ENCODE measurements around the gene NOS1AP. TPM values are rescaled to one million over a fixed set of nuclear protein-coding genes. Genes with fewer than 3 reads are reported as not detected.
"Not testable (repeated sequence)": the region's sequence is repeated elsewhere in the genome, so short reads cannot be mapped to it uniquely, and the experiment has no call there.

The NOS1AP gene
- 0.62 and 1.6 TPM in 2 replicates for total RNA-seq
- polyA plus RNA-seq (2012), result 2.7 TPM

DNA sequence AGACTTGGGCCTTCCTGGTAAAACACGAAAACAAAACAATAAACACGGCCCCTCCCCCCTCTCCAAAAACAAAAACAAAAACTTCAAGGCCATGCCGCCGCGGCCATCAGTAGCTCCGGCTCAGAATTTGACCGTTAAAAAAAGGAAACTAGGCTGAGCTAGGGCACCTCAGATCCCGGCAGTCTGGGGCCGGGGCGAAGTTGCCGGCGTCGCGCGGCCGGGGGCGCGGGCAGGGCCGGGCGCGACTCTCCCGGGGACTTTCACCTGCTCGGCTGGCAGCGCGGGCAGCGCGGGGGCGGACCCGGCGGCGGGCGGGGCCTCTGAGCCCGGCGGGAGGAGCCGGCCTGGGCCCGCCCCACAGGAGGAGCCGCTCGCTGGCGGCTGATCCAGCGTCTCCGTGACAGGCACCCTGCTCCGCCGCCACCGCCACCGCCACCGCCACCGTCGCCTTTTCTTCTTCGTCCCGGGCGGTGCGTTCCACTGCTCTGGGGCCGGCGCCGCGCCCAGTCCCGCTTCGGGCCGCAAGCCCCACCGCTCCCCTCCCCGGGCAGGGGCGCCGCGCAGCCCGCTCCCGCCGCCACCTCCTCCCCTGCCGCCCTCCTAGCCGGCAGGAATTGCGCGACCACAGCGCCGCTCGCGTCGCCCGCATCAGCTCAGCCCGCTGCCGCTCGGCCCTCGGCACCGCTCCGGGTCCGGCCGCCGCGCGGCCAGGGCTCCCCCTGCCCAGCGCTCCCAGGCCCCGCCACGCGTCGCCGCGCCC lies at the start of gene NOS1AP:
Gene NOS1AP (plus strand): TSS at position 358 of the 760 bp plus-strand sequence. CDS start 487 bp downstream, outside the sequence.
- peak; percentile 75 for DNase-seq (ENCODE audit: low read depth)

- DNase-seq (ENCODE audit: low read depth), result peak; percentile 66
These were observed 49.3 kb upstream of the NOS1AP start for GRCh38 chr1:162020150-162020549.

GRCh38 chr1:162021124-162021523 lies 48.4 kb upstream of the NOS1AP start:
- no peak for DNase-seq (ENCODE audit: low read depth)

GRCh38 chr1:162022626-162023025 lies 46.9 kb upstream of the NOS1AP start:
- peak; percentile 91 for DNase-seq (ENCODE audit: low read depth)

GRCh38 chr1:162023181-162023546 lies 46.3 kb upstream of the NOS1AP start:
- peak; percentile 56 for DNase-seq (ENCODE audit: low read depth)

- peak; percentile 87 for DNase-seq (ENCODE audit: low read depth)
These were observed 45.7 kb upstream of the NOS1AP start, which contains the start of gene OLFML2B for GRCh38 chr1:162023547-162024501. Gene OLFML2B (minus strand): TSS chr1:162023869. CDS start chr1:162023430, 439 bp downstream.

DNA sequence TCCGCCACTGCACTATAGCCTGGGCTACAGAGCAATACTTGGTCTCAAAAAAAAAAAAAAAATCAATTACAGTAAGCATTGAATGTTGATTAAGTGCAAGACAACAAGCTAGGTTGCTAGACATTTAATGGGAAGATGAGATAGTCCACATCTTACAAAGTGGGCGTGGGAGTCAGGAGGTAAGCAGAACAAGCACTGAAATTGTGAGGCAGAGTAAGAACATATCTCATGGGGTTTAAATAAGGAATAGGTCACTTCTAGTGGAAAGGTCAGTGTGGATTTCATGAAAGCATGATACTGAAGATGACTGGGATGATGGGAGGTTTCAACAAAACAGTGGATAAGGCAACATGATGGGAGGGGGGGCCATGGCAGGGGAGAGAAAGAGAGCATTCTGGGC lies 44.0 kb upstream of the NOS1AP start:
- DNase-seq (ENCODE audit: low read depth), result no peak

DNA sequence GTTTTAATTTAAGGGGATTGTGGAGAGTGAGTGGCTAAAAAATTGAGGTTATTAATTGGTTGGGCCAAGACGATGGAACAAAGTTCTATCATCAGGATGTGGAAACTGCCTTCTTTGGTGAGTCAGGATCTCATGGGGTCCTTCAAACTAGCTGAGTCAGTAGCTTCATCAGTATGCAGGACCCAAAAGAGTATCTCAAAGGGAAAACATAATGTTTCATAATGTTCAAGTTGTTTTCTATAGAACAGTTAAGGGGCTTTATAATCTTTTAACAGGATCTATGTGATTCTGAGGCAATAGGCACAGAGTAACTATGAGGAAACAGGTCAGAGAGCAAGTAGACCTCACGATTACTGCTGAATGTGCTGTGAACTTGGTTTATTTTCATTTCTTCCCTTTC lies 42.6 kb upstream of the NOS1AP start:
- no peak for DNase-seq (ENCODE audit: low read depth)

DNA sequence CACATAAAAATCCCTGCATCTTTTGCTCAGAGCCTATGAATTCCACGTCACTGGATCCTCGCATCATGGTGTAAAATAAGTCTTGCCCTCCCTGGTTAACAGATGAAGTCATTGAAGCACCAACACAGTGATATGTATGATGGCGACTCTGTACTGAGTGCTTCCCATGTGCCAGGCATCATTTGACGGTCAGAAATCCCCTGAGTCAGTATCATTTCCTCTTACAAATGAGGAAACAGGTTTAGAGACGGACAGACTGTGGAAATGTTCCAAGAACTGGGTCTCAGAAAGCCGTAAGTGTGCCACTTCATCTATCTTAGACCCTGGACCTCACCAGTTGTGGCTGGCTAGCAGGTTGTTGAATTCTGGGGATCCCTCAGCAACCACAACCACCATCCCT lies 40.8 kb upstream of the NOS1AP start:
- DNase-seq (ENCODE audit: low read depth), result no peak

- DNase-seq (ENCODE audit: low read depth), result no peak
These were observed 40.3 kb upstream of the NOS1AP start for GRCh38 chr1:162029157-162029556.

- no peak for DNase-seq (ENCODE audit: low read depth)
These were observed 38.7 kb upstream of the NOS1AP start for GRCh38 chr1:162030759-162031280.

DNA sequence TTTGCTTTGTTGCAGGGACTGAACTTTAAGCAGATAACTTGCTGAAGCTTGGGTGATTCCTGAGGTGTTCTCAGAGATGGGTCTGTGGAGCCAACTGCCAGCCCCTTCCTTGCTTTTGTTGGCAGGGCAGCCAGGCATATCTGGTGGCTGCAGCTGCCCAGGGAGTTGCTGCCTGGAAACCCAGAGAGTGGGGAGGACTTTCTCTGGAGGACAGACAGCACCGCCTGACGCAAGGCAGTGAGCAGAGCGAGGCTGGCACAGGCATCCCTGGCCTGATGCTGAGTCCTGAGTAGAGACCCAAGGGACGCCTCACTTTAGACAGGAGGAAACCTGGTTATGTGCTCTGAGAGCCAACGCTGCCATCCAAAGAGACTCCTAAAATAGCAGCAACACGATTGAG lies 36.1 kb upstream of the NOS1AP start:
- peak; percentile 93 for DNase-seq (ENCODE audit: low read depth)

GRCh38 chr1:162035241-162035640 lies 34.2 kb upstream of the NOS1AP start:
- no peak for DNase-seq (ENCODE audit: low read depth)

DNA sequence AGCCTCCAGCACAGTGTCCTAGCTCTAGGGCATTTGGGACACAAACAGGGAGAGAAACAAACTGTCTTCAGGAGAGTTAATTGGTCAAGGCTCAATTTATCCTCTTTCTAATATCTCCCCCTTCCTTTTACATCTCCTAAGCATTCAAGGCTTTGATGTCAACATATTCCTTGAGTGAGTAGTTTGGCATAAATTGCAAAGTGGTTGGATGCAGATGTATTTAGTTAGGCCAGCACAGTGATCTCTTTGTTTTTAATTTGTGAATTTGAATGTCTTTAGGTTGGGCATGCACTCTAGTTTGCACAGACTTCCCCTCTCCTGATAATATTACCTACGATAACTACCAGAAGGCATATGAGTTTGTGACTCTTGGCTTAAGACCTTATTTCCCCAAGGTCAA lies 33.3 kb upstream of the NOS1AP start:
- no peak for DNase-seq (ENCODE audit: low read depth)

DNA sequence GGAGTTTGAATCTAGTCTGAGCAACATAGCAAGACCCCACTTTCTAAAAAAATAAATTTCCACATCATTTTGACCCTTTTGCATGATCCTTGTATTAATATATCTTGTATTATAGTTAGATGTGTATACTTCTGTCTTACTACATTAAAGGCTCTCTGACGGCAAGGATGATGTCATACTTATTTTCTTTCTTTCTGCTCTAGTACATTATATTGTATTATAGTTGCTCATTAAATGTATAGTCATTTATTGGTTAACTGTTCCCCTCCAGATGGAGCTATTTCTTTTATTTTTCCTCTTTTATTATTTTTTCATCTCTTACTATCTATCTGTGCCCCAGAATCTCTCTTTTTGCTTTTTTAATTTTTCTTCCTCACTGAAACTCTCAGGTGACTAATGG lies 30.9 kb upstream of the NOS1AP start:
- no peak for DNase-seq (ENCODE audit: low read depth)

DNA sequence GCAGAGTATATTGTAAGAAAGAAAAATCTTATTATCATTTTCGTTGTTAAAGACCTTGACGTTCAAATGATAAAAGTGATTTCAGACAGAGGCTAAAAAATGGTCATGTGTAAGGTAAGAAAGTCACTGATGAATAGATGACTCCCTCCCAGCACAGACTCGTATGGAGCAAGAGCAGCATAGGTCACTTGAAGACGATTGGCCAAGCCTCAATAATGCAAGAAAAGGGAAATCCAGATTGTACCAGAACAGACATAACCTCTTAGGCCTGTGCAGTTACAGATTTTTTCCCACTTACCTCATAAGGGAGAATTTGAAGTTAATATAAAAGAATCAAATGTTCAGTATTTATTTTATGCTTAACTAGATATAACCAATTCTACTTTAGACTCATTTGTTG lies 29.5 kb upstream of the NOS1AP start:
- DNase-seq (ENCODE audit: low read depth), result no peak

GRCh38 chr1:162040657-162041056 lies 28.8 kb upstream of the NOS1AP start:
- no peak for DNase-seq (ENCODE audit: low read depth)

DNA sequence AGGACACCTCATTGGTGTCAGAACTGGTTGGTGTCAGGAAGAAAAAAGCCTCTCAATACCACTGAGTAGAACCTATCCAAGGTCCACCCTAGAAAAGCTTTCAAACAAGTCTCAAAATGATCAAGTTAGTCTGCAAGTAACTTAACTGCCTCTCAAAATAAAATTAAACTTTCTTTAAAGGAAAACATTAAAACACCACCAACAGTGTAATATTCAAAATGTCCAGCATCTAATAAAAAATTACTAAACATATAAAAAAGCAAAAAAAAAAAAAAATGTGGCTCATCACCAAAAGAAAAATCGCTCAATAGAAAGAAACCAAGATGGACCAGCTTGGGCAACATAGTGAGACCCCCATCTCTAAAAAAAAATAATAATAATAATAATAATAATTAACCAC lies 27.1 kb upstream of the NOS1AP start:
- DNase-seq (ENCODE audit: low read depth), result no peak

- no peak for DNase-seq (ENCODE audit: low read depth)
These were observed 22.6 kb upstream of the NOS1AP start for GRCh38 chr1:162046921-162047320.

GRCh38 chr1:162053949-162054348 lies 15.5 kb upstream of the NOS1AP start:
- DNase-seq (ENCODE audit: low read depth), result not testable (repeated sequence)

DNA sequence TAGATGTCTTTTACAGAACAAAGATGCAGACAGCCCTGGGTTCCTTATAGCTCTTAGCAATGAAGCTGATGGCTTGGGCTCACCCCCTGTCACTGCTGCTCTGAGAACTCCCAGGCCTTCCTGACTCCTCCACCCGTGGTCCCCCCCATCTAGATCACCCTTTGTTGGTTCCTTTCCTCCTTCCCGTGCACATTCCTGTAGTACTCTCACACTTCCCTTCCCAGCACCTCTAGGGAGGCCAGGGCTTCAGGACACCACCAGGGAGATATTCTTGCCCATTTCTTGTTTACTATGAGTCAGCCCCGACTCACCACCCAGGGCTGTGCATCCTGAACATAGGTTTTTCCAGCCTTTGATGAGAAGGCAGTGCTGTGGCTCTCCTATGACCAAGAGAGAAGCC lies 14.4 kb upstream of the NOS1AP start:
- DNase-seq (ENCODE audit: low read depth), result no peak

- peak; percentile 80 for DNase-seq (ENCODE audit: low read depth)
These were observed 13.4 kb upstream of the NOS1AP start for GRCh38 chr1:162056043-162056442.
